HG02943 (cell line): ENCODE results near the gene SPACA7.
"Not testable (repeated sequence)": the region's sequence is repeated elsewhere in the genome, so short reads cannot be mapped to it uniquely, and the experiment has no call there.

Experiments
- ATAC-seq: cut with Tn5 transposase; IDR thresholded peaks from one replicate; pipeline ENCODE4 v1.9.1; 2021; ENCODE audit warnings: mild to moderate bottlenecking, low read depth, moderate library complexity; ENCODE audit not compliant: unreplicated experiment

Gene SPACA7

GRCh38 chr13:112349681-112350080 lies 26.5 kb upstream of the SPACA7 start:
- no peak for ATAC-seq

DNA sequence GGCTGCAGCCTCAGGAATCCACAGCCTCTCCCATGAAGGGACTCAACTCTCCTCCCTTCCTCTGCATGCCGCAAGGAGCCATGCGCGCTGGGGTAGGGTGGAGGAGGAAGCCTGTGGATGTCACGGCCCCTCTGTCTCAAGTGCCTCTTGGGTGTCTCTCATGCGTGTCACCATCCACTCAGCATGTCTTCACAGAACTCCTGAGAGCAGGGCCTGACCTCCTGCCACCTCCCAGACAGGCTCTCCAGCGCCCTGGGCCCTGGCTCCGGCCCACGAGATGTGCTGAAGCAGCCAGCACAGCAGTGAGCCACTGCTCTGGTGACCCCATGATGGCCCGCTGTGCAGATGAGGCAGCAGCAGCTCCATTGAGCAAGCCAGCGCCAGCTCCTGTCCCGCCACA lies 25.9 kb upstream of the SPACA7 start:
- no peak for ATAC-seq

DNA sequence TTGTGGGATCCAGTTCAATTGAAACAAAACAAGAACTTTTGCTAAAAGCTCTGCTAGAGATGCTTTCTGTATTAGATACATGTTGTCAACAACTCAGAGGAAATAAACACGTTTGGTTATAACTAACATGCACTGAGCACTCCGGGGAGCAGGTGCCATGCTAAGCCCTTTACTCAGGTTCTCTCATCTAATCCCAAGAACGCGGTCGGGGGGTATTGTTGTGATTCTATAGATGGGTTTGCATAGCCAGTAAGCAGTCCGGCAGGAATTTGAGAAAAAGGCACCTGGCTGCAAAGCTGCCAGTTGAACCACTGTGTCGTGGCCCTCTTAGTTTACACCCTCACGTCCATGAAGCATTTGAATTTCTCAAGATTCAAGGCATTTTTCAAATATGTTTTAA lies 24.3 kb upstream of the SPACA7 start:
- ATAC-seq, result no peak

- ATAC-seq, result no peak
Measured at GRCh38 chr13:112353856-112354255, 22.3 kb upstream of the SPACA7 start.

DNA sequence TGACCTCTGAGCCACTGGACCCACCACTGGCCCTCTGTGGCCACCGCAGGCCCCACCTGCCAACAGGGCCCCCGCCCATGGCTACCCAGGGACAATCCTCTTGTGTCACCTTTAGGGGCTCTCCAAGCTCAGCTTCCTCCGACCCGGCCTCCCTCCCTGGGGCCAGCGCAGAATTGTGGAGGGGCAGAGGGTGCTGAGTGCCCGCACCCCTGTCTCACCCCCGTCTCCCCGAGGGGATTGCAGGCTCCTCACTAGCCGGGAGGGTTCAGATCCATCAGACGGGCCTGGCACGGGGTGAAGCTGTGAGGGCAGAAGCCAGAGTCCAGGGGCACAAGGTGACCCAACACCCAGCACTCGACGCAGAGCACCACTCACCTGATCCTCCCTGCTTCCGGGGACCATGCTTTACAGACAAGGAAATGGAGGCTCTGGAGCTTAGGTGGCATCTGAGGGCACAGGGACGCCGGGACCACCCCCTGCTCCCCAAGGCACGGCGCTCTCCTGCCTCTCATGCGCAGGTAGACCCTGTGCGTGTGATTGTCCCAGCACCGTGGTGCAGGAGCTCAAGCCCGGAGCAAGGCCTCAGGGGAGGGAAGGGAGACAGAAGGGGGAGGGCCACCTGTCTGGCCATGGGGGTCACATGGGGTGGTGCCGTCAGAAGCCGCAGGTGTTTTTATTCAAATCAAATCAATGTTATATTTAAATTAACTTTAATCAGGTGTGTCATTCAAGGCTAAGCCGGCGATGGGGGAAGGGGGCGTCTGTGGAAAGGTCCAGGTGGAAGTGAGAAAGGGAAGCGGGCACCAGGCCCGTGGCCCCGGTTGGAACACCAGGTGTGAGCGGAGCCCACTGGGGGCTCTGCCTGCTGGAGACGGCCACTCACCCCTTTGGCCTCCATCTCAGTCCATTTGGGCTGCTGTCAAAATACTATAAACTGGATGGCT lies 21.6 kb upstream of the SPACA7 start:
- ATAC-seq, result no peak

DNA sequence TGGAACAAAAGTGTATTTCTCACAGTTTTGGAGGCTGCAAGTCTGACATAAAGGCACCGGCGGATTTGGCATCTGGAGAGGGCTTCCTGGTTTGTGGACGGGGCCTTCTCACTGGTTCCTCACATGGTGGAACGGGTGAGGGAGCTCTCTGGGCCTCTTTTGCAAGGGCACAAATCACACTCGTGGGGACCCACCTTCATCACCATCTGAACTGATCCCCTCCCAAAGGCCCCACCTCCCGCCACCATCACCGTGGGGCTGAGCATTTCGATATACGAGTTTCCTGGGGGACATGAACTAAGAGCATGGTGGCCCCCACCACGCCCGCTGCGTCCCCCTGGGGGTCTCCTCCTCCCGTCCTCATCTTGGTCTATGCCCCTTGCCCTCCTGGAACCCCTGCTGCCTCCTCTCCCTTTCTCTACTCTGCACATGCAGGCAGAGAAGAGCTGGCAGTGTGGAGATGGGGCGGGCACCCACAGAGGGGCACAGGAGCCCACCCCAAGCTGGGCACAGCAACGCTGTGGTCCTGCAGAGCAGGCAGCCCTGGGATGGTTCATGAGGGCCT lies 20.8 kb upstream of the SPACA7 start:
- no peak for ATAC-seq

DNA sequence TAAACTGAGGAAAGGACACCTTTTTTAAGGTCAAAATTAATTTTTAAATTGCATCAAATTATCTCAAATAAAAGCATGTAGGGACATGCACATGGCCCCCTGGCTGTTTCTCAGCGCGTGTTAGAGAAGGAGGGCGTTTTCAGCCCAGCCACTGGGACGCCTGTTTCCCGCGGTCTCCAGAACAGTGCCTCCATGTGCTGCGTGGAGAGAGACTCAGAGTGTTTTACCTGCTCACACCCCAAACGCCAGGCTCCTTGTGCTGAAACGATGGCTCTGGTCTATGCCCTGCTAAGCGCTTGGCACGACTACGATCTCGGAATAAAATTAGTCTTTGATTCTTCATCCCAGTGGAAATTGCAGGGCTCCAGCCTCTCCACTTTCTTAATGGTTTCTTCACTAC lies 20.0 kb upstream of the SPACA7 start:
- ATAC-seq, result no peak

DNA sequence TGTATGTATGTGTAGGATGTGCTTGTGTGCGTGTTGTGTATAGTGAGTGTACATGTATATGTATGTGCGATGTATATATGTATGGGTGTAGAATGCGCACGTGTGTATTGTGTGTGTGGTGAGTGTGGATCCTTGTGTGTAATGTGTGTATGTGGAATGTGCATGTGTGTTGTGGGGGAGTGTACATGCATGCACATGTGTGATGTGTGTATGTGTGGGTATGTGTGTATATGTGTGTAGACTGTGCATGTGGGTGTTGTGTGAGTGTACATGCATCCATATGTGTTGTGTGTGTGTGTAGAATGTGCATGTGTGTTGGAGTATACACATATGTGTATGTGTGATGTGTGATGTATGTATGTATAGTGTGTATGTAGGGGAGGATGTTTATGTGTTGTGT lies 18.0 kb upstream of the SPACA7 start:
- no peak for ATAC-seq

- ATAC-seq, result no peak
Measured at GRCh38 chr13:112362021-112362420, 14.1 kb upstream of the SPACA7 start.

GRCh38 chr13:112363867-112364528 lies 12.2 kb upstream of the SPACA7 start:
- no peak for ATAC-seq

DNA sequence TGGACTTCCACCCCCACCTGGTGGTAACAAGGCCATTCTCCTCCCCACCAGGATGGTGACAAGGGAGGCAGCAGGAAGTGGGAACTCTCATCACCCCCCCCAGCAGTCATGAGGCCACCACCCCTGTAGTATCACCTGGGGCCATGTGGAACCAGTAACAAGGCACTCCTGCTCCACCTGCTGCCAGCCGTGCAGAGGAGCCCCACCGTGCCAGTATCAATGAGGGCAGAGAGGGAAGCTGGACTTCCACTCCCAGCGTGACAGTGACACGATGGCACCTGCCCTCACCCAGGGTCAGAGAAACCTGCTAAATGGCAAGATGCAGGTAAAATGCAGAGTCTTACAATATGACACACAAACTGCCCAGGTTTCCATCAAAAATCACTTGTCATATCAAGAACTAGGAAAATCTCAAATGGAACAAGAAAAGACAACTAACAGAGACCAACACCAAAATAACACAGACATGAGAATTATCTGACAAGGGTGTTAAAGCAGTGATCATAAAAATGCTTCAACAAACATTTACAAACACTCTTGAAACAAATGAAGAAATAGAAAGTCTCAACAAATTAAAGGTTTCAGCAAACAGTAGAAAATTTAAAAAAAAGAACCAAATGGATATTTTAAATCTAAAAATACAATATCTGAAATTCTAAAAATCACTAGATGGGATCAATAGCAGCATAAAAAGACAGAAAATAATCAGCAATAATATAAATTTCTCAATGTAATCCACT lies 9.1 kb upstream of the SPACA7 start:
- no peak for ATAC-seq

- ATAC-seq, result no peak
Measured at GRCh38 chr13:112368883-112369282, 7.3 kb upstream of the SPACA7 start.

DNA sequence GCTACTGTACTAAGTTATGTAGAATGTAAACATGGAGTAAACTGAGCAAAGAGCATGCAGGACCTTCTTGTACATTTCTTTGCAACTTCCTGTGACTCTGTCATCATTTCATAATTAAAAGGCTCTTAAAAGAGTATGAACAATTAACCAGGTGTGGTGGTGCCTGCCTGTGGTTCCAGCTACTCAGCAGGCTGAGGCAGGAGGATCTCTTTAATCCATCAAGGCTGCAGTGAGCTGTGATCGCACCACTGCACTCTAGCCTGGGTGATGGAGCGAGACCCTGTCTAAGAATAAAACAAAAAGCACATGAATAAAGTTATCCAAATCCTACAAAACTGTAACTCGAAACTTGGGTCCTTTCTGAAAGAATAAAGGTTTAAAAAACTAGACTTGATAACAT lies 5.8 kb upstream of the SPACA7 start:
- ATAC-seq, result no peak

DNA sequence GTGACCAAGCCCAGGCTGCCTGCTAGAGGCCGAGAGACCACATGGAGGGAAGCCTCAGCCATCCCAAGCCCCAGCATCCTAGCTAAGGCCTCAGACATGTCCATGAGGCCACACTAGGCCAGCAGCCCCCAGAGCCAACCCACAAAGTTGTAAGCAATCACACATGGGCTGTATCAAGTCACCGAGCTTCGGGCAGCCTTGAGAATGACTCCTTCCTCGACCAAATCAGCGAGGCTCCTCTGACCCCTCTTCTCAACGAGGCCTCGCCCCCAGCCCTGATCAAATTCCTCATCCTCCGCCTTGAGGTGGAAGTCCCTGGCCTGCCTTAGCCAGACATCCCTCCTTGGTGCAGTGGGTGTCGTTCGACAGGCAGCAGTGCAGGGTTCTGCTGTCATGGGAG lies 1.9 kb upstream of the SPACA7 start:
- ATAC-seq, result no peak

GRCh38 chr13:112391746-112392145 lies 15.6 kb downstream of the SPACA7 start:
- ATAC-seq, result no peak

DNA sequence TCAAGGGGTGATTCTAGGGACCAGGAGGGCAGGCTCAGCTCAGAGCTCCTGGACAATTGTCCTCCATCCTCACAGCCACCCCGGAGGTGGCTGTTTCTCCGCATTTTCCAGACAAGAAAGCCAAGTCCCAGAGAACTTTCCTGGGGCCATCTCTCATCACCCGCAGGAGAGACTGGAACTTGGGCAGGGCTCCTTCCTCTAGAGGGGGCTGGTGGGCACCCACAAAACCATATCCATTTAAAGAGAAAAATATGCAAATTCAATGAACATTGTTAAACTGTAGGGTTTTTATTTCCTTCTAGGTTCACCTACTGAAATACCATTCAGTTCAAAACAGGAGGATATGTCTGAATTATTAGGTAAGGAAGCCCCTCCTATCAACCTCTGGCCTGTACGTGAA lies 16.6 kb downstream of the SPACA7 start:
- ATAC-seq, result no peak

DNA sequence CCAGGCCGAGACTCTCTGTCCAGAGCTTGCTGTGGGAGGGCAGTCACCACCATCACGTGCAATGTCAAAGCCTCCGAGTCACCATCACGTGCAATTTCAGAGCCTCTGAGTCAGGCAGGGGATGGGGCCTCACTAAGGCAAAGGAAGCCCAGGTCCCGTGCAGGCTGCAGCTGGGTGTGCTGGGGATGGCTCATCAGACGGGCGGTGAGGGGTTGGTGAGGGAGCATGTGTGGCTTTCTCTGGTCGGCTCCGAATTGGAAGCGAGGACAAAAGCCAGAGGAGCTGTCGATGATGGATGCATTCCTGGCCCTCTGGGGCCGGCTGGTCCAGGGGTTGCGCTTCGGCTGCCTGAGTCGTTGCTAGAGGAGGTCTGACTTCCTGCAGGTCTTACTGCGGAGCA lies 18.9 kb downstream of the SPACA7 start:
- not testable (repeated sequence) for ATAC-seq

GRCh38 chr13:112395941-112396340 lies 19.8 kb downstream of the SPACA7 start:
- not testable (repeated sequence) for ATAC-seq

DNA sequence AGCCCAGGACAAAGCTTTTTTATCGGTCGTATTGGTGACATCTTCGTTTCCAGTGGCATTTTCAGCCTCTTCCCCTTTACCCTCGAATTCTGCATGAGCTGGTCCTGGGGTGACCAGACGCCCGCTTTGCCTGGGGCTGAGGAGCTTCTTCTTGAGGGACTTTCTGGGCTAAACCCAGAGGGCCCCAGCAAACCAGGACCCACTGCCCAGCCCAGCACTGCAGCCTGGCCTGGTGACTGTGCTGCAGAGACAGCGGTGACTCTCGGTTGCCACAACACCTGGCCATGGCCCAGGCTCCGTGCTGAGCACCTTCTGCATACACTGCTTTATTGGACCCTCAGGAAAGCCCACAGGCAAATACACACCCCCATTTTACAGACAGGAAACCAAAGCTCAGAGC lies 21.0 kb downstream of the SPACA7 start:
- ATAC-seq, result no peak

DNA sequence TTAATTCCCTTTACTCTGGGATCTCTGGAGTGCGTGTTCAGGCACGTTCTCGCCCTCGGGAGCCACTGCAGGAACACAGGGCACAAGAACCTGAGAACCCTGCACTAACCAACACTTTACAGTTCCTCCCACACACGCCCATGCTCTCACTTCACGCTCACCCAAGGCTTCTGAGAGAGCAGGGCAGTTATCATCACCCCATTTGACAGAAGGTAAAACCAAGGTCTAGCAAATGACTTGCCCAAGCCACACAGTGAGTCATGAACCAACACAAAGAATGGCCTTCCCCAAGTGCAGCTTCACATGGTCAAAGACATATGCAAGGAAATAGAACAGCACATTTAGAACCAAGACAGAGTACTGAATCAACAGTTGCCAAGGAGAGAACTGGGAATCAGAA lies 22.2 kb downstream of the SPACA7 start:
- not testable (repeated sequence) for ATAC-seq

- not testable (repeated sequence) for ATAC-seq
Measured at GRCh38 chr13:112409828-112410227, 33.7 kb downstream of the SPACA7 start.
